GM18517 (cell line): ENCODE results near the gene POC5.

Experiments
- ATAC-seq: cut with Tn5 transposase; IDR thresholded peaks from one replicate; pipeline ENCODE4 v1.9.1; 2021; ENCODE audit warnings: mild to moderate bottlenecking, moderate library complexity; ENCODE audit not compliant: unreplicated experiment

Gene POC5

GRCh38 chr5:75660678-75661465 lies 56.4 kb downstream of the POC5 start:
- ATAC-seq = no peak

DNA sequence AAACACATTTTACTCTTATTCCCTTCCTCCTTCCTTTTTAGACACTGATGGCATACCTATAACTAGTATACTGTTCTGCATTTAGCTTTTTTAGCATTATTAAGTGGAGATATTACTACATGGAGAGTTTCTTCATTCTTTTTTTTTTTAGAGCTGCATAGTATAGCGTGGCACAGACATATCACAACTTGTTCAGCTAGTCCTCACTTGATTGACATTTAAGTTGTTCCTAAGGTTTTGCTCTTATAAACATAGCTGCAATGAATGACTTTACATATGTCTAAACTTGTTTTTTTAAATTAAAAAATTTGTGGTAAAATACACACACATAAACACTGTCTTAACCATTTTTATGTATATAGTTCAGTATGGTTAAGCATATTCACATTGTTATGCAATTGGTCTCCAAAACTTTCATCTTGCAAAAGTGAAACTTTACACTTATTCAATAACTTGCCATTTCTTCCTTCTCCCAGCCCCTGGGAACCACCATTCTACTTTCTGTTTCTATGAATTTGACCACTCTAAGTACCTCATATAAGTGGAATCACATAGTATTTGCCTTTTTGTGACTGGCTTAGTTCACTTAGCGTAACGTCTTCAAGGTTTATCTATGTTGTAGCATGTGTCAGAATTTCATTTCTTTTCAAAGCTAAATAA lies 57.3 kb downstream of the POC5 start:
- no peak for ATAC-seq

- no peak for ATAC-seq
Observed at GRCh38 chr5:75656311-75657003, 60.8 kb downstream of the POC5 start.

DNA sequence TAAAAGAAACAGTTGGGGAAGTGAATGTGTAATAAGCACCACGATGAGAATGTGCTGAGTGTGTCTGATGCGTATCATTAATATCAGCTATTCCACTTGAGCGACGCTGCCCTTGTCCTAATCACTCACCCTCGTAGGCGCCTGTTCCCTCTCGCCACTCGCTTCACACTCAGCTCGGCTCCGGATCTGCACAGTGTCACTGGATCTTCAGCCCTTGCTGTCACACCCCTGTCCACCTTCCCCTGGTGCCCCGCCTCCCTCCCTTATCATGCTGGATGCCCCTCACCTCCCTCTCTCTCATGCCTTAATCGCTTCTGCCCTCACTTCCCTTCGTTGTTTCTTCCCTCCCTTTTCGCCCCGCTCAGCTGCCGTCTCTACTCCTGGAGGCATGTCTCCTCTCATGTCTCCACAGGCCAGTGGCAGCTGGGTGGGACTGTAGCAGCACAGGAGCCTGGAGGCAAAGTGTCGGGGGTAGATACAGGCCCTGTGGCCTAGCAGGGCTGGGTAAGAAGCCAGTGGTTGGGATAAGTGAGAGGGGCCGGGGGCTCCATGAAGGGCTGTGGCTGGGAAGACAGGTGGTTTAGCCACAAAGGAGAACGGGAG lies 62.4 kb downstream of the POC5 start:
- ATAC-seq = no peak

DNA sequence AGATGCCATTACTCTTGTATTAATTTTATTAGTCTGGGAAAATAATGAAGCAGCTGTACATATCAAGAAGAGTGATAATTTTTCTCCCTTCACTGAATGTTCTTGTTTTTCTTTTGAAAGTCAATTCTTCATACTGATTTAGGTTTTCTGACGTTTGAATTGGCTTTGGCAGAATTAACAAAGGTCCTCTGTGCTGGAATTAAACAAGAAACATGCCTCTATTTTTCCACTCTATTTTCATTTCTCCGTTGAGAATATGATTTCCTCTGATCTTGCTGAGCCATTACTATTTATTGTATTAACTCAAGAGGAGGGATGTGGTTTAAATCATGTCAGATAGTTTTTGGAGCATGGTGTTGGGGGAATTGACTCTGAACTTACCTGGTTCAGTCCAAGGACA lies 63.7 kb downstream of the POC5 start:
- ATAC-seq = no peak

DNA sequence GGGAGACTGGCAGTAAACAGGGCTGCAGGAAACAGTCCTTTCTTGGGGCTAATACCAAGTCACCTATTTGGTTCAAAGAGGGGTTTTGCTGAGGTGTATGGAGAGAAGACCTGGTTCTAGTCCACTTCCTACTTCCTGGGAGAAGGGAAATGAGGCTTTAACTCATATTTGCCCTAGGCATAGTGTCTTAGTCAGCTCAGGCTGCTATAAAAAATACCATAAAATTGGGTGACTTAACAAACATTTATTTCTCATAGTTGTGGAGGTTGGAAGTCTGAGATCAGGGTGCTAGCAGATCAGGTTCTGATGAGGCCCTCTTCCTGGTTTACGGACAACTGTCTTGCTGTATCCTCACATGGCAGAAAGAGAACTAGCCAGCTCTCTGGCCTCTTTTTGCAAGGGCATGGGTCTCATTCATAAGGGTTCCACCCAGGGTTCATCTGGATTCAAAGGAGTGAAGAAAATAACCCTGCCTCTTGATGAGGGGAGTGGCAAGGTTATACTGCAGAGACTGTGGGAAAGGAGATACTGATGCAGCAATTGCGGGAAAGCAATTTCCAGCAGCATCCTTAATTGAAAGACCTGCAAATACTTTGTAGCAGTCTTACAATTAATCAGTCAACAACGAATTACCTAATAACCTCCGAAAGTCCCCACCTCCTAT lies 65.5 kb downstream of the POC5 start:
- ATAC-seq = no peak

DNA sequence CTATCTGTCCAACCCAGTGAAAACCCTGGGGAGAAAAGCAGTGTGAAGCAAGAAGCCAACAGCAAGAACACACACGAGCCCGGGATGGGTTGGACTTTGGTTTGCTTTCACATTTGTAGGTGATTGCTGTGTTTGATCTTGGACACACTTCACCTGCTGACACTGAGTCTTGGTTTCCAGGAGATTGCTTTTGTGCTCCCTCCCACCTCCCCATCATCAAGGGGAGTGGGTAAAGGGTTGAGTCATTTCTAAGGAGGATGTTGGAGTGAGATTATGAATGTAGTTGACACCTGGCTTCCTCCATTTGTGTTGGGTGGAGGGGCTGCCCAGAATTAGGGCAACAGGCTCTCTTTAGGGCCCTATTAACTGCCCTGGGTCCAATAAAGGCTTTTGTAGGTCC lies 68.5 kb downstream of the POC5 start:
- no peak for ATAC-seq

- no peak for ATAC-seq
Observed at GRCh38 chr5:75640826-75641225, 76.4 kb downstream of the POC5 start.

- no peak for ATAC-seq
Observed at GRCh38 chr5:75640395-75640794, 76.8 kb downstream of the POC5 start.

GRCh38 chr5:75639535-75640311 lies 77.5 kb downstream of the POC5 start:
- ATAC-seq = no peak

- no peak for ATAC-seq
Observed at GRCh38 chr5:75637949-75638348, 79.3 kb downstream of the POC5 start.

GRCh38 chr5:75632321-75632720 lies 84.9 kb downstream of the POC5 start:
- ATAC-seq = no peak

DNA sequence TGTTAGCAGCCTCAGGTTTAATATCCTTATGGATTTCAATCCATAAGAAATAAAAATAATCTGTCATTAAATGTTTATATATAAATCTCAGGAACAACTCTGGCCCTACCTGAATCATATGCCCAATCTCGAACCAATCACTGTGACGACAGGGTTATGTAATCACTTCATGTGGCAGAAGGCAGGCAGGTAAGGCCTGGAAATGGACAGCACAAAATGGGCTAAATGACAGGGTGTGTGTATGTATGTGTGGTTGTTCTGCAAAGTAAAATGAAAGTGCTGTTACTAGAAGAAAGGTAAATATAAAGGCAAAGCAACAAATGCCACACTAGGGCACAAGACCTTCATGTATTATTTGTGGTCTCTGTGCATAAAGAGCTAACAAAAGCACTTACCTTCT lies 86.4 kb downstream of the POC5 start:
- ATAC-seq = no peak

- ATAC-seq = no peak
Observed at GRCh38 chr5:75627801-75628200, 89.4 kb downstream of the POC5 start.

- no peak for ATAC-seq
Observed at GRCh38 chr5:75626959-75627358, 90.3 kb downstream of the POC5 start.
